ENCODE measurements around the gene NCMAP. TPM values are rescaled to one million over a fixed set of nuclear protein-coding genes. Genes with fewer than 3 reads are reported as not detected.
A peak's percentile ranks its signal among the peaks of the same experiment; 100 is the strongest.
"Not testable (repeated sequence)": the region's sequence is repeated elsewhere in the genome, so short reads cannot be mapped to it uniquely, and the experiment has no call there.

NCMAP gene
- total RNA-seq, 2 donors from 2014 or later, result 9.9 to 12.7 TPM

GRCh38 chr1:24547195-24547594 lies 8.7 kb upstream of the NCMAP start:
- H3K27me3 ChIP-seq, result no peaks in the 10 kb centered on the region
- no peaks in the 10 kb centered on the region for H3K9me3 ChIP-seq
- peaks cover 10% of the 10 kb centered on the region for H3K4me1 ChIP-seq
- no peak for ATAC-seq
- WGBS, 2 donors, result 80 to 87% methylated on average over 5 of the region's 5 CpGs
- no peaks in the 10 kb centered on the region for H3K36me3 ChIP-seq (replicated peaks in 1 of 2; ENCODE audit: insufficient read depth in 1 of 2, low read depth in 2 of 2)
- intact Hi-C loops (cut with DNase I), result no loop called here
- no peak overlapping the region for H3K4me3 ChIP-seq
- no peak overlapping the region for H3K27ac ChIP-seq
- TF ChIP-seq POLR2A (IDR thresholded peaks at IDR 0.05) (no peak), CTCF (IDR thresholded peaks at IDR 0.05) (no peak)
- no peak for DNase-seq

GRCh38 chr1:24548070-24548469 lies 7.8 kb upstream of the NCMAP start:
- Histone ChIP-seq H3K27ac (no peak overlapping the region), H3K9me3 (no peaks in the 10 kb centered on the region), H3K36me3 (replicated peaks in 1 of 2; ENCODE audit: insufficient read depth in 1 of 2, low read depth in 2 of 2) (no peaks in the 10 kb centered on the region), H3K4me1 (peaks cover 12% of the 10 kb centered on the region), H3K4me3 (no peak overlapping the region), H3K27me3 (no peaks in the 10 kb centered on the region)
- DNase-seq (no peak), ATAC-seq (no peak)
- TF ChIP-seq CTCF (IDR thresholded peaks at IDR 0.05) (no peak), POLR2A (IDR thresholded peaks at IDR 0.05) (no peak)
- 74 to 88% methylated on average over 3 of the region's 3 CpGs for WGBS, 2 donors
- intact Hi-C loops (cut with DNase I), result no loop called here

- DNase-seq; H3K27ac ChIP-seq; intact Hi-C loops (cut with DNase I): not testable (repeated sequence)
These were observed 6.7 kb upstream of the NCMAP start for GRCh38 chr1:24549210-24549609.

GRCh38 chr1:24551290-24551959 lies 4.5 kb upstream of the NCMAP start:
- intact Hi-C loops (cut with DNase I), result loop anchor here (10.0 kb wide), 1 partner anchor 83 kb away; no protein-coding TSS in a partner anchor
- WGBS, 2 donors, result 42 to 45% methylated on average over 13 of the region's 13 CpGs
- H3K27me3 ChIP-seq, result no peaks in the 10 kb centered on the region
- DNase-seq (peak in 3 of 4 donors; percentile 35 to 66 (median 62)), ATAC-seq (no peak)
- H3K9me3 ChIP-seq, result no peaks in the 10 kb centered on the region
- peak overlapping the region in 3 of 4 donors; percentile 44 to 71 (median 58) for H3K27ac ChIP-seq
- no peaks in the 10 kb centered on the region for H3K36me3 ChIP-seq (replicated peaks in 1 of 2; ENCODE audit: insufficient read depth in 1 of 2, low read depth in 2 of 2)
- TF ChIP-seq POLR2A (IDR thresholded peaks at IDR 0.05) (no peak), CTCF (IDR thresholded peaks at IDR 0.05) (peak in 2 of 7 experiments; percentile 2 to 9)
- H3K4me3 ChIP-seq, result no peak overlapping the region
- H3K4me1 ChIP-seq, result peaks cover 25% of the 10 kb centered on the region

More at GRCh38 chr1:24549210-24549609, 6.7 kb upstream of the NCMAP start:
- not testable (repeated sequence) for H3K9me3 ChIP-seq; ATAC-seq; H3K27me3 ChIP-seq; H3K36me3 ChIP-seq (replicated peaks in 1 of 2; ENCODE audit: insufficient read depth in 1 of 2, low read depth in 2 of 2); H3K4me3 ChIP-seq
- H3K4me1 ChIP-seq, result peaks cover 12% of the 10 kb centered on the region
- WGBS, 2 donors, result 68% methylated on average over 5 of the region's 5 CpGs

GRCh38 chr1:24551960-24552571 lies 3.8 kb upstream of the NCMAP start:
- WGBS, 2 donors, result 62 to 70% methylated on average over 10 of the region's 10 CpGs
- Histone ChIP-seq H3K36me3 (replicated peaks in 1 of 2; ENCODE audit: insufficient read depth in 1 of 2, low read depth in 2 of 2) (no peaks in the 10 kb centered on the region), H3K9me3 (no peaks in the 10 kb centered on the region), H3K4me3 (no peak overlapping the region), H3K4me1 (peaks cover 32% of the 10 kb centered on the region), H3K27me3 (no peaks in the 10 kb centered on the region), H3K27ac (peak overlapping the region in 3 of 4 donors; percentile 44 to 71 (median 58))
- intact Hi-C loops (cut with DNase I), result loop anchor here (10.0 kb wide), 1 partner anchor 83 kb away; no protein-coding TSS in a partner anchor
- no peak for ATAC-seq
- TF ChIP-seq POLR2A (IDR thresholded peaks at IDR 0.05), result no peak
- TF ChIP-seq CTCF (IDR thresholded peaks at IDR 0.05), result no peak
- DNase-seq, result no peak
